Lower leg skin (tissue), 3 donors: ENCODE measurements around the gene IQGAP3.

Source experiments
- POLR2A ChIP-seq, 2 donors: fragments of 450-650 bp; IDR thresholded peaks; one replicate each; pipeline ENCODE4 v1.6.1; 2016 to 2017; ENCODE audit warnings: antibody characterized with exemption in 2 of 2, mild to moderate bottlenecking in 1 of 2, moderate library complexity in 1 of 2
- TF ChIP-seq, protein P1 (sequence below), 3 donors: fragments of 450-650 bp; IDR thresholded peaks; one replicate each; pipeline ENCODE4 v1.5.1; 2016; ENCODE audit warnings: antibody characterized with exemption in 3 of 3, mild to moderate bottlenecking in 3 of 3, moderate library complexity in 2 of 3

- no peak for TF ChIP-seq POLR2A (IDR thresholded peaks at IDR 0.05)
- TF ChIP-seq, protein P1, sequence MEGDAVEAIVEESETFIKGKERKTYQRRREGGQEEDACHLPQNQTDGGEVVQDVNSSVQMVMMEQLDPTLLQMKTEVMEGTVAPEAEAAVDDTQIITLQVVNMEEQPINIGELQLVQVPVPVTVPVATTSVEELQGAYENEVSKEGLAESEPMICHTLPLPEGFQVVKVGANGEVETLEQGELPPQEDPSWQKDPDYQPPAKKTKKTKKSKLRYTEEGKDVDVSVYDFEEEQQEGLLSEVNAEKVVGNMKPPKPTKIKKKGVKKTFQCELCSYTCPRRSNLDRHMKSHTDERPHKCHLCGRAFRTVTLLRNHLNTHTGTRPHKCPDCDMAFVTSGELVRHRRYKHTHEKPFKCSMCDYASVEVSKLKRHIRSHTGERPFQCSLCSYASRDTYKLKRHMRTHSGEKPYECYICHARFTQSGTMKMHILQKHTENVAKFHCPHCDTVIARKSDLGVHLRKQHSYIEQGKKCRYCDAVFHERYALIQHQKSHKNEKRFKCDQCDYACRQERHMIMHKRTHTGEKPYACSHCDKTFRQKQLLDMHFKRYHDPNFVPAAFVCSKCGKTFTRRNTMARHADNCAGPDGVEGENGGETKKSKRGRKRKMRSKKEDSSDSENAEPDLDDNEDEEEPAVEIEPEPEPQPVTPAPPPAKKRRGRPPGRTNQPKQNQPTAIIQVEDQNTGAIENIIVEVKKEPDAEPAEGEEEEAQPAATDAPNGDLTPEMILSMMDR (IDR thresholded peaks at IDR 0.05) = no peak
Measured at GRCh38 chr1:156484480-156485058, 87.8 kb downstream of the IQGAP3 start.
